Gastrocnemius medialis (tissue), 4 donors: ENCODE measurements around the gene TECPR2. TPM values are rescaled to one million over a fixed set of nuclear protein-coding genes. Genes with fewer than 3 reads are reported as not detected.
"Not testable (repeated sequence)": the region's sequence is repeated elsewhere in the genome, so short reads cannot be mapped to it uniquely, and the experiment has no call there.

Source experiments
- ATAC-seq, 2 donors: fragments of 150-250 bp; one replicate each; pipeline ENCODE4 v1.9.1; 2016
- DNase-seq, 2 donors: peaks; one replicate each; pipeline ENCODE4 v3.0.0-alpha.2; 2019
- H3K27ac ChIP-seq, 4 donors: fragments of 200-600 bp; sonication (generic); 1 replicate in 1 of 4; 2 replicates in 3 of 4; pipeline ENCODE4 v1.5.1; 2016 to 2018; ENCODE audit warnings: mild to moderate bottlenecking in 2 of 4, moderate library complexity in 1 of 4
- H3K27me3 ChIP-seq, 3 donors: fragments of 200-600 bp; sonication (generic) in 2 of 3; 1 replicate in 1 of 3; 2 replicates in 2 of 3; pipeline versions ENCODE4 v1.5.1 to v1.6.0; 2016 to 2019; ENCODE audit warnings: mild to moderate bottlenecking in 1 of 3, moderate library complexity in 1 of 3
- H3K36me3 ChIP-seq, 2 donors: fragments of 200-600 bp; sonication (generic) in 1 of 2; one replicate each; pipeline ENCODE4 v1.5.1; 2017 to 2018
- H3K4me1 ChIP-seq, 2 donors: fragments of 200-600 bp; sonication (generic) in 1 of 2; one replicate each; pipeline ENCODE4 v1.5.1; 2016 to 2017; ENCODE audit warnings: mild to moderate bottlenecking in 2 of 2
- H3K4me3 ChIP-seq, 4 donors: fragments of 200-600 bp; sonication (generic) in 3 of 4; 1 replicate in 1 of 4; 2 replicates in 3 of 4; pipeline ENCODE4 v1.5.1; 2016 to 2019; ENCODE audit warnings: mild to moderate bottlenecking in 2 of 4
- H3K9me3 ChIP-seq, 3 donors: fragments of 200-600 bp; sonication (generic) in 2 of 3; 1 replicate in 1 of 3; 2 replicates in 2 of 3; pipeline ENCODE4 v1.5.1; 2016 to 2019
- POLR2A ChIP-seq, 2 donors: fragments of 450-650 bp; IDR thresholded peaks; one replicate each; pipeline ENCODE4 v1.6.1; 2017; ENCODE audit warnings: antibody characterized with exemption in 2 of 2, mild to moderate bottlenecking in 2 of 2, moderate library complexity in 2 of 2
- in situ Hi-C, 4 donors: fragments of 200-750 bp; cut with MboI; loops; one replicate each; pipeline versions ENCODE4 v1.15.0 to v1.8.0; 2017; ENCODE audit warnings: low sequenced_read_pairs in 4 of 4
- intact Hi-C: fragments of 100-400 bp; cut with DNase I; formaldehyde crosslinking; loops from one replicate; pipeline ENCODE4 v1.15.1; 2023; ENCODE audit warnings: low total_unique reads
- total RNA-seq, 4 donors: library from RNA; depleted of rRNA; stranded (reverse); fragments of >200 nt; gene quantifications; one replicate each; pipeline versions ENCODE4 v1.1.0 to v1.2.3, GENCODE V29; 2016
- TF ChIP-seq, protein P1 (sequence below), 5 experiments: fragments of 450-650 bp in 3 of 5; fragments of 200-600 bp in 2 of 5; sonication (generic) in 2 of 5; IDR thresholded peaks in 4 of 5; conservative IDR thresholded peaks in 1 of 5; 1 replicate in 4 of 5; 2 replicates in 1 of 5; pipeline ENCODE4 v1.5.1; 2016 to 2019; ENCODE audit warnings: antibody characterized with exemption in 5 of 5, mild to moderate bottlenecking in 3 of 5, moderate library complexity in 3 of 5

TECPR2 gene
- total RNA-seq, 4 donors from 2014 or later = 10.0 to 45.0 (median 20.2) TPM

- DNase-seq = no peak
- intact Hi-C loops = no loop called here
Measured at GRCh38 chr14:102345232-102345631, 17.5 kb upstream of the TECPR2 start.

DNA sequence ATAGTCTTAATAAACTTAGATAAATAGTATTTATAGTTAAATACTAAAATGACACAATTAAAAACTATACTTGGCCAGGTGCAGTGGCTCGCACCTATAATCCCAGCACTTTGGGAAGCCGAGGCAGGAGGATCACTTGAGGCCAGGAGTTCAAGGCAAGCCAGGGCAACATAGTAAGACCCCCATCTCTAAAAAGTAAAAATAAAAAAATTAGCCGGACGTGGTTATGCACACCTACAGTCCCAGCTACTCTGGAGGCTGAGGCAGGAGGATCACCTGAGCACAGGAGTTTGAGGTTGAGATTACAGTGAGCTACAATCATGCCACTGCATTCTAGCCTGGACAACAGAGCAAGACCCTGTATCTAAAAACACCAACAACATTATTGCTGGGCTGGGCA is 16.1 kb upstream of the TECPR2 start:
- intact Hi-C loops (no loop called here), in situ Hi-C loops (no loop called here)
- ATAC-seq (no peak), DNase-seq (no peak)
- Histone ChIP-seq H3K9me3 (no peaks in the 10 kb centered on the region), H3K4me1 (no peaks in the 10 kb centered on the region), H3K36me3 (peaks cover 2 to 85% of the 10 kb centered on the region in 2 donors), H3K27ac (no peak overlapping the region), H3K27me3 (no peaks in the 10 kb centered on the region), H3K4me3 (no peak overlapping the region)
- TF ChIP-seq, protein P1, sequence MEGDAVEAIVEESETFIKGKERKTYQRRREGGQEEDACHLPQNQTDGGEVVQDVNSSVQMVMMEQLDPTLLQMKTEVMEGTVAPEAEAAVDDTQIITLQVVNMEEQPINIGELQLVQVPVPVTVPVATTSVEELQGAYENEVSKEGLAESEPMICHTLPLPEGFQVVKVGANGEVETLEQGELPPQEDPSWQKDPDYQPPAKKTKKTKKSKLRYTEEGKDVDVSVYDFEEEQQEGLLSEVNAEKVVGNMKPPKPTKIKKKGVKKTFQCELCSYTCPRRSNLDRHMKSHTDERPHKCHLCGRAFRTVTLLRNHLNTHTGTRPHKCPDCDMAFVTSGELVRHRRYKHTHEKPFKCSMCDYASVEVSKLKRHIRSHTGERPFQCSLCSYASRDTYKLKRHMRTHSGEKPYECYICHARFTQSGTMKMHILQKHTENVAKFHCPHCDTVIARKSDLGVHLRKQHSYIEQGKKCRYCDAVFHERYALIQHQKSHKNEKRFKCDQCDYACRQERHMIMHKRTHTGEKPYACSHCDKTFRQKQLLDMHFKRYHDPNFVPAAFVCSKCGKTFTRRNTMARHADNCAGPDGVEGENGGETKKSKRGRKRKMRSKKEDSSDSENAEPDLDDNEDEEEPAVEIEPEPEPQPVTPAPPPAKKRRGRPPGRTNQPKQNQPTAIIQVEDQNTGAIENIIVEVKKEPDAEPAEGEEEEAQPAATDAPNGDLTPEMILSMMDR (IDR thresholded peaks at IDR 0.05 in 4 of 5, conservative IDR thresholded peaks at IDR 0.05 in 1 of 5) = no peak
- TF ChIP-seq POLR2A (IDR thresholded peaks at IDR 0.05) = no peak

More at GRCh38 chr14:102345232-102345631, 17.5 kb upstream of the TECPR2 start:
- no peak overlapping the region for H3K4me3 ChIP-seq
- H3K36me3 ChIP-seq = peaks cover 2 to 92% of the 10 kb centered on the region in 2 donors
- H3K27ac ChIP-seq = no peak overlapping the region
- no peaks in the 10 kb centered on the region for H3K9me3 ChIP-seq
- no peaks in the 10 kb centered on the region for H3K4me1 ChIP-seq
- ATAC-seq = no peak
- H3K27me3 ChIP-seq = no peaks in the 10 kb centered on the region
- in situ Hi-C loops = no loop called here
- TF ChIP-seq, protein P1 (IDR thresholded peaks at IDR 0.05 in 4 of 5, conservative IDR thresholded peaks at IDR 0.05 in 1 of 5) = no peak
- TF ChIP-seq POLR2A (IDR thresholded peaks at IDR 0.05) = no peak

DNA sequence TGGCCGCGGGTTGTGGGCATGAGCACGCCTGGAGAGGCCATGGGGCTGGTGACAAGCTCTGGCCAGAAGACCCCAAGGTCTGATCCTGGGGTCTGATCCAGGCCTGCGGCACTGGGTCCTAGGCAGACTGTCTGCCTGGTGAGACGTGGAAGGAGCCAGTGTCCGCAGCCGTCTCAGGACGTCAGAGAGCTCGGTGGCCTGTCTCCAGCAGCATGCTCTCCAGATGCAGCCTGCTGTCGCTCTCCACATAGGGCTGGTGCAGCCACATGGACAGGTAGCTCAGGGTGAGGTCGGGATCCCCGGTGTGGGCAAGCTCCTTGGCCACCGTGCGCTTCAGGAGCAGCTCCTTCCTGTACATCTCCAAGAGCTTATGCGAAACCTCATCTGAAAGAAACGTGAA is 14.4 kb upstream of the TECPR2 start:
- in situ Hi-C loops = no loop called here
- Histone ChIP-seq H3K36me3 (peaks cover 2 to 73% of the 10 kb centered on the region in 2 donors), H3K9me3 (no peaks in the 10 kb centered on the region), H3K27me3 (no peaks in the 10 kb centered on the region), H3K4me1 (no peaks in the 10 kb centered on the region), H3K4me3 (no peak overlapping the region), H3K27ac (no peak overlapping the region)
- DNase-seq = no peak
- intact Hi-C loops = no loop called here
- ATAC-seq = no peak
- TF ChIP-seq, protein P1 (IDR thresholded peaks at IDR 0.05 in 4 of 5, conservative IDR thresholded peaks at IDR 0.05 in 1 of 5) = no peak
- TF ChIP-seq POLR2A (IDR thresholded peaks at IDR 0.05) = no peak

DNA sequence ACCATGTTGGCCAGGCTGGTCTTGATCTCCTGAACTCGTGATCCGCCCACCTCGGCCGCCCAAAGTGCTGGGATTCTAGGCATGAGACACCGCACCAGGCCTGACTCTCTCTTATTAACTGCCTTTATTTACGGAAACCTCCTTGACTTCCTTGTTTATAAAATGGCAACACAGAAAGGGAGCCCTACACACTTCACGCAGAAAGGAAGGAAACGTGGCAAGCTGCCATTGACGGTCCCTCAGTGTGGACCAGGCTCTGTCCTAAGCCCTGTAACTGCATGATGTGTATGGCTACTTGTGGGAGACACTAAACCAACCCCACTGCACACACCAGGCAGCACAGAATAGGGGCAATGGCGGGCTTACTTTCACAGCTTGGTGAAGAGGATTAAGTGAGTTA is 11.7 kb upstream of the TECPR2 start:
- H3K9me3 ChIP-seq = no peaks in the 10 kb centered on the region
- ATAC-seq (no peak), DNase-seq (no peak)
- H3K27me3 ChIP-seq = no peaks in the 10 kb centered on the region
- H3K36me3 ChIP-seq = peaks cover 2 to 74% of the 10 kb centered on the region in 2 donors
- intact Hi-C loops = no loop called here
- in situ Hi-C loops = no loop called here
- H3K4me1 ChIP-seq = no peaks in the 10 kb centered on the region
- TF ChIP-seq, protein P1 (IDR thresholded peaks at IDR 0.05 in 4 of 5, conservative IDR thresholded peaks at IDR 0.05 in 1 of 5) = no peak
- TF ChIP-seq POLR2A (IDR thresholded peaks at IDR 0.05) = no peak
- no peak overlapping the region for H3K4me3 ChIP-seq
- peak overlapping the region; percentile 34 to 72 (median 45) for H3K27ac ChIP-seq

DNA sequence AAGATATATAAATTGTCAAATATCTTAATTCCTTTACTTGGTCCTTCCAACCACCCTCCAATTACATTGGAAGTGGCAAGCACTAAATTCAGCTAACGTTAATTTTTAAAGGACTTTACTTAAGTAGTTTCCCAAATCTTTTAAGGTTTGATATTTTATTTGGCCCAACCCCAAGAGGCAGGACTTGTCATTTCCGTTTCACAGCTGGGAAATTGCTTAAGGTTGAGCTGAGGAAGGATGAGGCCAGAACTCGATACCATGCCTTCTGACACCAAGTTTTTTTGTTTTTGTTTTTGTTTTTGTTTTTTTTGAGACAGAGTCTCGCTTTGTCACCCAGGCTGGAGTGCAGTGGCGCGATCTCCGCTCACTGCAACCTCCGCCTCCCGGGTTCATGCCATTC is 11.1 kb upstream of the TECPR2 start:
- in situ Hi-C loops = not testable (repeated sequence)

More for the DNA sequence above, 11.1 kb upstream of the TECPR2 start:
- DNase-seq, ATAC-seq, H3K4me1 ChIP-seq, H3K4me3 ChIP-seq, H3K9me3 ChIP-seq, H3K27me3 ChIP-seq, intact Hi-C loops: not testable (repeated sequence)
- H3K36me3 ChIP-seq = peaks cover 2 to 74% of the 10 kb centered on the region in 2 donors
- peak overlapping the region; percentile 9 to 72 (median 45) for H3K27ac ChIP-seq
